Psoas muscle (tissue), 8 donors: ENCODE results near the gene TECTA. TPM values are rescaled to one million over a fixed set of nuclear protein-coding genes. Genes with fewer than 3 reads are reported as not detected.

Source experiments
- ATAC-seq, 4 donors: fragments of 200-7000 bp; cut with Tn5 transposase; one replicate each; pipeline ENCODE4 v1.9.1; 2020; ENCODE audit warnings: moderate library complexity in 3 of 4, mild to moderate bottlenecking in 2 of 4
- DNase-seq, 2 donors: peaks; one replicate each; pipeline ENCODE4 v3.0.0-alpha.2; 2020
- H3K27ac ChIP-seq: fragments of 200-600 bp; one replicate; pipeline ENCODE4 v1.8.0; 2022
- H3K27me3 ChIP-seq, 3 donors: fragments of 200-600 bp in 1 of 3; one replicate each; pipeline versions ENCODE4 v1.6.1 to v1.8.0; 2013 to 2022; ENCODE audit warnings: low read length in 2 of 3, mild to moderate bottlenecking in 2 of 3, moderate library complexity in 1 of 3; ENCODE audit not compliant: insufficient read depth in 3 of 3
- H3K36me3 ChIP-seq, 2 donors: fragments of 200-600 bp in 1 of 2; one replicate each; pipeline versions ENCODE4 v1.6.1 to v1.8.0; 2013 to 2022; ENCODE audit warnings: low read depth in 1 of 2, mild to moderate bottlenecking in 1 of 2, moderate library complexity in 1 of 2; ENCODE audit not compliant: insufficient read depth in 1 of 2
- H3K4me1 ChIP-seq: fragments of 200-600 bp; one replicate; pipeline ENCODE4 v1.8.0; 2022
- H3K4me3 ChIP-seq: fragments of 200-600 bp; one replicate; pipeline ENCODE4 v1.8.0; 2022; ENCODE audit warnings: mild to moderate bottlenecking
- H3K9me3 ChIP-seq: fragments of 200-600 bp; one replicate; pipeline ENCODE4 v1.8.0; 2022
- WGBS, 3 donors: extraction: QIAGEN DNeasy Blood & Tissue Kit; methylation state at CpG; one replicate each; pipeline versions ENCODE4 v1.1.6 to v1.1.7; 2013; 5-methylcytosine and 5-hydroxymethylcytosine counted together
- intact Hi-C, 2 donors: fragments of 100-400 bp; cut with DNase I; formaldehyde crosslinking; loops; one replicate each; pipeline versions ENCODE4 v1.11.0 to v1.14.2; 2022
- polyA plus RNA-seq, 3 donors: library from polyadenylated mRNA; stranded (reverse); fragments of 200-250 nt; gene quantifications; one replicate each; pipeline ENCODE4 v1.2.3, GENCODE V29; 2013
- total RNA-seq, 4 donors: library from RNA; stranded (reverse); fragmentation: NEBNext Ultra II Directional in 2 of 4; extraction: Animal tissue kit (Norgen Biotek cat#: 25700) in 2 of 4; gene quantifications; one replicate each; pipeline versions ENCODE4 v1.2.1 to v1.2.4, GENCODE V29; 2021 to 2023
- TF ChIP-seq, protein P1 (sequence below): fragments of 200-600 bp; IDR thresholded peaks from one replicate; pipeline ENCODE4 v1.8.0; 2022; ENCODE audit warnings: antibody characterized with exemption
- donor health status: healthy with polysubstance abuse.
- donor health status: DM: no; HTN: no; CAD: no; lungs with moderate emphysema.
- donor health status: Bipolar disorder and iron deficiency.
- donor health status: healthy.
- donor health status: DM: yes; HTN: yes; CAD: no.
- donor health status: DM: no; HTN: no; CAD: no.
- donor health status: DM: no; HTN: no; CAD: no.
- donor health status: DM: yes; HTN: yes; CAD: no.

TECTA gene
- total and polyA plus RNA-seq, 7 donors = 0.10 to 2.6 (median 0.30) TPM

DNA sequence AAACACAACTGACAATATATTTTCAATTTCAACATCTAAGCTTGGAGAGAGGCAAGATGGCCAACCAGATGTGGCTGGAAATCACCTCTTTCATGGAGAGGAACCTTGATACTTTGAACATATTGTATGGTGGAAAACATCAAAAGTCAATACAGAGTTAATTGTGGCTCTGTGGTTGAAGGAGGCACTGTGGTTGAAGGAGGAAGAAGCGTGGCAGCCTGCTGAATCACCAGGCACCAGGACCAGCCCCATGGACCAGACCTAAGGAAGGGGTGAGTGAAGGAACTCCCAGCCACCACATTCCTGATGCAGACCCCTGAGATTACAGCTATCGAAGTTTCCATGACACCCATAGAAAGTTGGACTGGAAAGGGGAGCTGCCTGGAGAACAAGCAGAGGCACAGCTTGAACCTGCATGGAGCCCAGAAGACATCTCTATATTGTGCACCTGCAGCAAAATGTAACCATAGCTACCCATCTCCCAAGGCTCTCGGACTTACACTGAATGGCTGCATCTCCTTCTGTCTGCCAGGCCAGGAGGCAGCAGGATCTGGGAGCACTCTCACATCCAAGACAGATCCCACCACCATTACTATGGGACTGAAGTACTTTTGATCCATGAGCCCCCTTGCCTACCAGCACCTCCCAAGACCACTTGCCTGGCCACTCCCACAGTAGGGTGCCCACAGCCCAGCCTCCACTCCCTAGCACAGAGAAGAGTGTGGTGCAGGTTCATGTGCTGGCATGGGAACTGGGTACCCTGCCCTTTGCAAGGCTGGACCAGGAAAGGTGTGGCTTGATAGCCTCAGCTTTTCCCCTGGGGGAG lies 111.7 kb downstream of the TECTA start:
- TF ChIP-seq, protein P1, sequence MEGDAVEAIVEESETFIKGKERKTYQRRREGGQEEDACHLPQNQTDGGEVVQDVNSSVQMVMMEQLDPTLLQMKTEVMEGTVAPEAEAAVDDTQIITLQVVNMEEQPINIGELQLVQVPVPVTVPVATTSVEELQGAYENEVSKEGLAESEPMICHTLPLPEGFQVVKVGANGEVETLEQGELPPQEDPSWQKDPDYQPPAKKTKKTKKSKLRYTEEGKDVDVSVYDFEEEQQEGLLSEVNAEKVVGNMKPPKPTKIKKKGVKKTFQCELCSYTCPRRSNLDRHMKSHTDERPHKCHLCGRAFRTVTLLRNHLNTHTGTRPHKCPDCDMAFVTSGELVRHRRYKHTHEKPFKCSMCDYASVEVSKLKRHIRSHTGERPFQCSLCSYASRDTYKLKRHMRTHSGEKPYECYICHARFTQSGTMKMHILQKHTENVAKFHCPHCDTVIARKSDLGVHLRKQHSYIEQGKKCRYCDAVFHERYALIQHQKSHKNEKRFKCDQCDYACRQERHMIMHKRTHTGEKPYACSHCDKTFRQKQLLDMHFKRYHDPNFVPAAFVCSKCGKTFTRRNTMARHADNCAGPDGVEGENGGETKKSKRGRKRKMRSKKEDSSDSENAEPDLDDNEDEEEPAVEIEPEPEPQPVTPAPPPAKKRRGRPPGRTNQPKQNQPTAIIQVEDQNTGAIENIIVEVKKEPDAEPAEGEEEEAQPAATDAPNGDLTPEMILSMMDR = no peak
- Histone ChIP-seq H3K36me3 (no peaks in the 10 kb centered on the region), H3K27ac (no peak overlapping the region), H3K4me3 (no peak overlapping the region), H3K27me3 (peaks cover 0 to 3% (median 0%) of the 10 kb centered on the region in 3 donors), H3K9me3 (no peaks in the 10 kb centered on the region), H3K4me1 (no peaks in the 10 kb centered on the region)
- no peak for DNase-seq
- no peak for ATAC-seq
- WGBS, 3 donors = 84 to 90% (median 85%) methylated on average over 3 of the region's 3 CpGs
- intact Hi-C loops = no loop called here

DNA sequence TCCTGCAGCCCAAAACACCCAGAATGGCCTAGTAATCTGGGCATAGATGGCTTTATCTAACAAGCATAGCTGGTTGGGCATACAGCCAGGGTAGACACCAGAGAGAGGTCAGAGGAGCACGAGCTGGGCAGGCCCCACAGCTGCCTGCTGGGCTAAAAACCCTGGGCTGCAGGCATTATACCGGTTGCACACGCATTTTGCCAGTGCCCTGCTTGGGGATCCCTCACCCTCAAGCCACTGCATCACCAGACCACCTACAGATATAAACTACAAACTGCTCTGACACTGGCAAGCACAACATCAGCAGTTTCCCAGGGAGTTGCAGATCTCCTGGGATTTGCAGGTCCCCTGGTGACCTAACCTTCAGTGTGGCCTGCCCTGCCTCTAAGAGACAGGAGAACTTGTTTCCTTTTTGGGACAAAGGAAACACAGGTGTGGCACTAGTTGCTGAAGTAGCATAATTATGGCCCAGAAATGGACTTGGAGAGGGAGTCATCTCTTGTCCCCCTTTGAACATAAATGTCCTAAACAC lies 112.4 kb downstream of the TECTA start:
- intact Hi-C loops = no loop called here
- H3K4me1 ChIP-seq = no peaks in the 10 kb centered on the region
- DNase-seq (no peak), ATAC-seq (no peak)
- no peaks in the 10 kb centered on the region for H3K9me3 ChIP-seq
- H3K36me3 ChIP-seq = no peaks in the 10 kb centered on the region
- H3K27me3 ChIP-seq = peaks cover 0 to 3% (median 0%) of the 10 kb centered on the region in 3 donors
- no peak overlapping the region for H3K4me3 ChIP-seq
- TF ChIP-seq, protein P1 = no peak
- H3K27ac ChIP-seq = no peak overlapping the region
- WGBS, 3 donors = 14 to 43% (median 37%) methylated on average over 3 of the region's 3 CpGs

GRCh38 chr11:121214861-121215260 lies 113.8 kb downstream of the TECTA start:
- Histone ChIP-seq H3K4me3 (no peak overlapping the region), H3K36me3 (no peaks in the 10 kb centered on the region), H3K4me1 (no peaks in the 10 kb centered on the region), H3K9me3 (no peaks in the 10 kb centered on the region), H3K27ac (no peak overlapping the region), H3K27me3 (peaks cover 0 to 3% (median 0%) of the 10 kb centered on the region in 3 donors)
- intact Hi-C loops = no loop called here
- TF ChIP-seq, protein P1 = no peak
- DNase-seq = no peak
- no peak for ATAC-seq

GRCh38 chr11:121221496-121222200 lies 120.6 kb downstream of the TECTA start:
- Histone ChIP-seq H3K36me3 (no peaks in the 10 kb centered on the region), H3K4me1 (no peaks in the 10 kb centered on the region), H3K27me3 (peaks cover 0 to 17% (median 1%) of the 10 kb centered on the region in 3 donors), H3K27ac (no peak overlapping the region), H3K4me3 (no peak overlapping the region), H3K9me3 (no peaks in the 10 kb centered on the region)
- DNase-seq (no peak), ATAC-seq (no peak)
- TF ChIP-seq, protein P1 = no peak
- intact Hi-C loops = no loop called here
- 65 to 79% (median 74%) methylated on average over 5 of the region's 5 CpGs for WGBS, 3 donors
